MCF 10A (cell line): ENCODE data around the gene FMC1. TPM values are rescaled to one million over a fixed set of nuclear protein-coding genes. Genes with fewer than 3 reads are reported as not detected.

Source experiments
- BruUV-seq: library from RNA; stranded (reverse); fragments of 400-500 nt; replicated peaks from 2 replicates; lab custom pipeline; 2021; lab: Mats Ljungman, UMichigan
- CTCF ChIA-PET: fragments of 300-600 bp; sonication (Branson Sonifier 250); formaldehyde crosslinking; extraction: SDS; loops from one replicate; lab custom pipeline; 2021; ENCODE audit warnings: antibody characterized with exemption, inconsistent platforms; lab: Yijun Ruan, JAX
- POLR2A ChIA-PET: fragments of 300-600, 350-650 bp; sonication (Branson Sonifier 250); formaldehyde crosslinking; extraction: SDS; loops from one replicate; lab custom pipeline; 2020; ENCODE audit warnings: antibody characterized with exemption, inconsistent platforms; lab: Yijun Ruan, JAX
- DNase-seq: peaks from one replicate; pipeline ENCODE4 v3.0.0-alpha.2; 2018; ENCODE audit not compliant: unreplicated experiment
- H3K27ac Mint-ChIP-seq: one replicate; pipeline ENCODE4 v1.8.0; 2022; ENCODE audit warnings: mild to moderate bottlenecking, low read depth, mixed read lengths; ENCODE audit not compliant: unreplicated experiment
- H3K27me3 Mint-ChIP-seq: one replicate; pipeline ENCODE4 v1.8.0; 2022; ENCODE audit warnings: mixed read lengths; ENCODE audit not compliant: insufficient read depth, unreplicated experiment
- H3K36me3 Mint-ChIP-seq: one replicate; pipeline ENCODE4 v1.8.0; 2022; ENCODE audit warnings: mild to moderate bottlenecking, moderate library complexity, mixed read lengths; ENCODE audit not compliant: insufficient read depth, unreplicated experiment
- H3K4me1 Mint-ChIP-seq: one replicate; pipeline ENCODE4 v1.8.0; 2022; ENCODE audit warnings: mixed read lengths; ENCODE audit not compliant: insufficient read depth, unreplicated experiment
- H3K4me3 Mint-ChIP-seq: one replicate; pipeline ENCODE4 v1.8.0; 2022; ENCODE audit warnings: mild to moderate bottlenecking, moderate library complexity, mixed read lengths; ENCODE audit not compliant: unreplicated experiment
- H3K9me3 Mint-ChIP-seq: one replicate; pipeline ENCODE4 v1.8.0; 2022; ENCODE audit warnings: mixed read lengths; ENCODE audit not compliant: unreplicated experiment
- intact Hi-C: fragments of 100-400 bp; cut with micrococcal nuclease; formaldehyde crosslinking; loops from 2 replicates; pipeline ENCODE4 v1.14.1; 2022
- total RNA-seq: library from RNA; stranded (reverse); gene quantifications from 2 replicates; pipeline ENCODE4 v1.2.3, GENCODE V29; 2022
- TF ChIP-seq, protein P1 (sequence below): fragments of 200-600 bp; IDR thresholded peaks from one replicate; pipeline ENCODE4 v1.8.0; 2022; ENCODE audit warnings: antibody characterized with exemption, mild to moderate bottlenecking; ENCODE audit not compliant: unreplicated experiment

The FMC1 gene
- total RNA-seq, 1 experiment from 2014 or later: 11.8 TPM

DNA sequence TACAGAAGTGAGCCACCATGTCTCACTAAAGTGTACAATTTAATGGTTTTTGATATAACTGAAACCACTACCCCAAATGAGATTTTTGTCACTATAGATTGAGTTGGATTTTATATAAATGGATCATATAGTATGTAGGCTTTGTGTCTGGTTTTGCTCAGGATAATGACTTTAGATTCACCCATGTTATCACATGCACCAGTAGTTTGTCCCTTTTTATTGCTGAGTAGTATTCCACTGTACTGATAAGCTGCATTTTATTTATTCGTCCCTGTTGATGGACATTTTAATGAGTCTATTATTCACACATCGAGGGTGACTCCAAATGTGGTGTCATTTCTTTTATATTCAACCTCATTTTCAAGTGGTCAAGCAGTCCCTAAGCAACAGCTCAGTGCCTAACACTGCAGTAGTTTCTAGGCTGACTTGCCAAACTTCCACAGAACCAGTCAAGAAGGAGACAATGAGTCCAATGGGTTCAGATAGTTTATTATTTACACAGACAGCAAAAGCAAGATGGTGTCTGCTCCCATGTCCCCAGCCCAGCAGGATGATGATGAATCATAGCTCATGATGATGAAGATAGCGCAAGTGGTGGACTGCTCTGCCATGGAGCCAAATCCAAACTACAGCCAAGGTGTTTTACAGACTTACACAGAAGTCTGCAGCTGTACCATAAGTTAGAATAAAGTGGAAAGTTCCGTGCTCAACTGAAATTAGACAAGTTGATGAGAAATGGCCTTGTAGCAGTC is 6.6 kb upstream of the FMC1 start:
- TF ChIP-seq, protein P1, sequence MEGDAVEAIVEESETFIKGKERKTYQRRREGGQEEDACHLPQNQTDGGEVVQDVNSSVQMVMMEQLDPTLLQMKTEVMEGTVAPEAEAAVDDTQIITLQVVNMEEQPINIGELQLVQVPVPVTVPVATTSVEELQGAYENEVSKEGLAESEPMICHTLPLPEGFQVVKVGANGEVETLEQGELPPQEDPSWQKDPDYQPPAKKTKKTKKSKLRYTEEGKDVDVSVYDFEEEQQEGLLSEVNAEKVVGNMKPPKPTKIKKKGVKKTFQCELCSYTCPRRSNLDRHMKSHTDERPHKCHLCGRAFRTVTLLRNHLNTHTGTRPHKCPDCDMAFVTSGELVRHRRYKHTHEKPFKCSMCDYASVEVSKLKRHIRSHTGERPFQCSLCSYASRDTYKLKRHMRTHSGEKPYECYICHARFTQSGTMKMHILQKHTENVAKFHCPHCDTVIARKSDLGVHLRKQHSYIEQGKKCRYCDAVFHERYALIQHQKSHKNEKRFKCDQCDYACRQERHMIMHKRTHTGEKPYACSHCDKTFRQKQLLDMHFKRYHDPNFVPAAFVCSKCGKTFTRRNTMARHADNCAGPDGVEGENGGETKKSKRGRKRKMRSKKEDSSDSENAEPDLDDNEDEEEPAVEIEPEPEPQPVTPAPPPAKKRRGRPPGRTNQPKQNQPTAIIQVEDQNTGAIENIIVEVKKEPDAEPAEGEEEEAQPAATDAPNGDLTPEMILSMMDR: no peak
- Mint-ChIP-seq H3K9me3 (peaks cover 6% of the 10 kb centered on the region), H3K27ac (no peak overlapping the region), H3K4me3 (no peak overlapping the region), H3K27me3 (no peaks in the 10 kb centered on the region), H3K36me3 (peaks cover 5% of the 10 kb centered on the region), H3K4me1 (no peaks in the 10 kb centered on the region)
- ChIA-PET CTCF (interaction anchor here (0.6 to 1.1 kb wide), 3 partner anchors 13 to 1222 kb away, joined by 3 to 4 read pairs (median 3); no protein-coding TSS in a partner anchor), POLR2A (interaction anchor here (0.5 kb wide), 1 partner anchor 527 kb away, joined by 3 read pairs; no protein-coding TSS in a partner anchor)
- DNase-seq: no peak
- intact Hi-C loops: no loop called here
- BruUV-seq: no TSS peak

DNA sequence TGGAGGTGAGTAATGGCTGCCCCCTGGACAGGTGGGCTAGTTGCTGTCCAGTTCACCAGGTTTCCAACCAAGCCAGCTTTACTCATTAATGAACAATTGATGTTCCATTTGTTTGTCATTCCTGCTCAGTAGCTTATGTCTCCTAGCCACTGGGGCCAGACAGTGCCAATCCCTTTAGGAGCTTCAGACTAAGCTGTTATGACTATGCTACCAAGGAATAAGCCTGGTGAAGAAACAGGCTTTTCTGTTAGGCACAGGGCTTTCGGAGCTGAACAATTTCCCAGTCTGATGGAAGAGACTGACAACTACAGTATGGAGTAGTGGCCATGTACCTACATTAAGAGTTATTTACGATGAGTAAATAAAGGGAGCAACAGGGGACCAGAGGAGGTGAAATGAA is 2.1 kb upstream of the FMC1 start:
- no peak for DNase-seq
- H3K27me3 Mint-ChIP-seq: no peaks in the 10 kb centered on the region
- peaks cover 6% of the 10 kb centered on the region for H3K4me1 Mint-ChIP-seq
- CTCF ChIA-PET: interaction anchor here (0.6 to 1.8 kb wide), 6 partner anchors 10 to 854 kb away, joined by 3 to 4 read pairs (median 3); no protein-coding TSS in a partner anchor
- H3K4me3 Mint-ChIP-seq: peak overlapping the region; percentile 94
- H3K36me3 Mint-ChIP-seq: peaks cover 32% of the 10 kb centered on the region
- intact Hi-C loops: no loop called here
- peaks cover 8% of the 10 kb centered on the region for H3K9me3 Mint-ChIP-seq
- TF ChIP-seq, protein P1: no peak
- POLR2A ChIA-PET: interaction anchor here (0.7 to 3.1 kb wide), 5 partner anchors 18 to 205 kb away, joined by 3 to 53 read pairs (median 16); partner anchors contain the start of genes LUC7L2 and UBN2
- peak overlapping the region; percentile 99 for H3K27ac Mint-ChIP-seq
- BruUV-seq: no TSS peak

DNA sequence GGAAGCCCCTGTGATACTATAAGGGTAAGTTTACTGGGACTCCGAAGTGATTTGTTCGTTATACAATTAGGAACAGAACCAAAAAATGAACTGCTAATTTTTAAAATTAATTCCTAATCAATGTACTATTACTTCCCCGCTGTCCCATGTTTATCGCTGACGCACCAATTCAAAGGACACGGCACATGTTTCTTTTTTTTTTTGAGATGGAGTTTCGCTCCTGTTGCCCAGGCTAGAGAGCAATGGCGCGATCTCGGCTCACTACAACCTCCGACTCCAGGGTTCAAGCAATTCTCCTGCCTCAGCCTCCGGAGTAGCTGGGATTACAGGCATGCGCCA is 1.5 kb upstream of the FMC1 start:
- Mint-ChIP-seq H3K27ac (peak overlapping the region; percentile 99), H3K36me3 (peaks cover 37% of the 10 kb centered on the region), H3K9me3 (peaks cover 8% of the 10 kb centered on the region), H3K4me3 (peak overlapping the region; percentile 94), H3K4me1 (peaks cover 6% of the 10 kb centered on the region), H3K27me3 (no peaks in the 10 kb centered on the region)
- POLR2A ChIA-PET: interaction anchor here (0.6 to 3.1 kb wide), 21 partner anchors 9 to 1369 kb away, joined by 3 to 53 read pairs (median 4); partner anchors contain the start of genes LUC7L2 and UBN2
- DNase-seq: no peak
- BruUV-seq: TSS peak; percentile 60
- CTCF ChIA-PET: interaction anchor here (0.6 to 1.8 kb wide), 6 partner anchors 10 to 853 kb away, joined by 3 to 4 read pairs (median 3); no protein-coding TSS in a partner anchor
- intact Hi-C loops: loop anchor here (1.0 to 10.0 kb wide), 3 partner anchors 20 to 235 kb away; partner anchors contain the start of genes LUC7L2 and ZC3HAV1
- TF ChIP-seq, protein P1: no peak
